RWPE2 (cell line): ENCODE results near the gene STARD5.

Experiments
- ATAC-seq: fragments of 200-7000 bp; cut with Tn5 transposase; 3 replicates; pipeline ENCODE4 v1.9.1; 2021; ENCODE audit warnings: low read depth
- DNase-seq: peaks from one replicate; pipeline ENCODE4 v3.0.0-alpha.2; 2020; ENCODE audit warnings: low spot score
- H3K27ac ChIP-seq: fragments of 450-650 bp; 2 replicates; pipeline ENCODE4 v1.5.1; 2017; ENCODE audit warnings: mild to moderate bottlenecking; ENCODE audit not compliant: poor library complexity, severe bottlenecking
- H3K27me3 ChIP-seq: fragments of 250-450 bp; sonication (Bioruptor Pico); 2 replicates; pipeline ENCODE4 v1.5.1; 2021; ENCODE audit warnings: mild to moderate bottlenecking, moderate library complexity; ENCODE audit not compliant: insufficient read depth, poor library complexity, severe bottlenecking
- H3K36me3 ChIP-seq: fragments of 250-450 bp; sonication (Bioruptor Pico); 2 replicates; pipeline ENCODE4 v1.5.1; 2020; ENCODE audit warnings: low read depth, mild to moderate bottlenecking, moderate library complexity
- H3K4me1 ChIP-seq: fragments of 250-450 bp; sonication (Bioruptor Pico); 2 replicates; pipeline ENCODE4 v1.5.1; 2021; ENCODE audit warnings: mild to moderate bottlenecking, moderate library complexity; ENCODE audit not compliant: insufficient read depth, poor library complexity, severe bottlenecking
- H3K4me3 ChIP-seq: fragments of 250-450 bp; sonication (Bioruptor Pico); 2 replicates; pipeline ENCODE4 v1.5.1; 2021; ENCODE audit warnings: mild to moderate bottlenecking, moderate library complexity; ENCODE audit not compliant: severe bottlenecking
- H3K9me3 ChIP-seq: fragments of 250-450 bp; sonication (Bioruptor Pico); 2 replicates; pipeline ENCODE4 v1.5.1; 2021; ENCODE audit warnings: mild to moderate bottlenecking, moderate library complexity; ENCODE audit not compliant: severe bottlenecking
- CTCF ChIP-seq: fragments of 450-650 bp; IDR thresholded peaks from one replicate; pipeline ENCODE4 v1.5.1; 2017; ENCODE audit warnings: mild to moderate bottlenecking, moderate library complexity; ENCODE audit not compliant: poor library complexity, severe bottlenecking

STARD5 gene

GRCh38 chr15:81314378-81314777 lies 9.6 kb downstream of the STARD5 start:
- Histone ChIP-seq H3K27me3 (no peaks in the 10 kb centered on the region), H3K9me3 (no peaks in the 10 kb centered on the region), H3K36me3 (peaks cover 52% of the 10 kb centered on the region), H3K4me3 (no peak overlapping the region), H3K27ac (no peak overlapping the region), H3K4me1 (peaks cover 14% of the 10 kb centered on the region)
- no peak for TF ChIP-seq CTCF
- ATAC-seq (no peak), DNase-seq (no peak)

DNA sequence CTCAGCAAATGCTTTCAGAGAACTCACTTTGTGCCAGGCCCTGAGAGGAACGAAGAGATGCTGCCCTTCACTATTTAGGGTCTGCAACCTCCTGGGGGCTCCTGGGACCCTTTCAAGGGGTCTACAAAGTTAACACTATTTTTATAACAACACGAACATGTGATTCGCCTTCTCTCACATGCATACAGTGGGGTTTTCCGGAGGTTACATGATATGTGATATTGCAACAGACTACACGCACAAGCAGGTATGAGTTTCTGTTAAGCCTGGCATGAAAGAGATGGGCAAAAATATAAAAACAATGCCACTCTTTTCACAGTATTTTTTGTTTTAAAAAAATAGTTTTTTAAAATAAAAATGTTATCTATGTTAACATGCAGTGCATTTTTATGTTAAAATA lies 10.3 kb downstream of the STARD5 start:
- no peak for ATAC-seq
- Histone ChIP-seq H3K9me3 (no peaks in the 10 kb centered on the region), H3K36me3 (peaks cover 50% of the 10 kb centered on the region), H3K27ac (peak overlapping the region; percentile 50), H3K27me3 (no peaks in the 10 kb centered on the region), H3K4me3 (no peak overlapping the region), H3K4me1 (peaks cover 14% of the 10 kb centered on the region)
- DNase-seq: no peak
- TF ChIP-seq CTCF: no peak

DNA sequence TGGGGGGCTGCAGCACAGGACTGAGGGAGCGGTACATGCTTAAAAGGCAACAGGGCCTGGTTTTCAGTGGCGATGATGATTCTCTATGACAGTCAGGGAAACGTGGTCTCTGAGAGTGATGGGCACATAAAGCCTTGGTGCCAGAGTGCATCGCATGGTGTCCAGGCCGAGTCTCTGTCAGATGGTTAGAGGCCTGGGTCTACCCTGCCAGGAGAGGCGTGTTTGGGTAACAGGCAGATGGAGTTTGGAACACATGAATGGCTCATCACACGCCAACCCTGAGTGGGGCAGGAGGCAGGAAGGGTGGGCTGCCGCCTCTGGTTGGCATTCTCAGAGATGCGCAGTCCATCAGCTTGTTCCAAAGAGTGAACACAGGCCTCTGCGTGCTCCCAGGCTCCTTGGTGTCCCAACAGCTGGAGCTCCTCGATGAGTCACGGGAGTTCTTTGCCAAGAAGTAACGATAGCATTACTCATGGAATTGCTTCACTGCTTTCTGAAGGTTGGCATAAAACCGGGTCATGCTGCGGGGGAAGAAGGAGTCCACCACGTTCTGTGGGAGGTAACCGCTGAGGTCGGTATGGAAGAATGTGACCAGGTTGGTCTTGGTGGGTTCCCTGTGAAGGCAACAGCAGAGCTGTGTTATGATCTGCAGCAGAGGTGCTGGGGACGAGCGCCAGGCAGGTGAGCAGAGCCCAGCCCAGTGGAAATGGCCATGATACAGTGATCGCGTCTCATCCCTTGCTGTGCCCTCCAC lies 11.0 kb downstream of the STARD5 start:
- H3K4me1 ChIP-seq: peaks cover 14% of the 10 kb centered on the region
- no peak for TF ChIP-seq CTCF
- H3K4me3 ChIP-seq: no peak overlapping the region
- H3K36me3 ChIP-seq: peaks cover 43% of the 10 kb centered on the region
- peak overlapping the region; percentile 50 for H3K27ac ChIP-seq
- no peaks in the 10 kb centered on the region for H3K27me3 ChIP-seq
- DNase-seq (peak; percentile 98), ATAC-seq (peak; percentile 97)
- H3K9me3 ChIP-seq: no peaks in the 10 kb centered on the region

DNA sequence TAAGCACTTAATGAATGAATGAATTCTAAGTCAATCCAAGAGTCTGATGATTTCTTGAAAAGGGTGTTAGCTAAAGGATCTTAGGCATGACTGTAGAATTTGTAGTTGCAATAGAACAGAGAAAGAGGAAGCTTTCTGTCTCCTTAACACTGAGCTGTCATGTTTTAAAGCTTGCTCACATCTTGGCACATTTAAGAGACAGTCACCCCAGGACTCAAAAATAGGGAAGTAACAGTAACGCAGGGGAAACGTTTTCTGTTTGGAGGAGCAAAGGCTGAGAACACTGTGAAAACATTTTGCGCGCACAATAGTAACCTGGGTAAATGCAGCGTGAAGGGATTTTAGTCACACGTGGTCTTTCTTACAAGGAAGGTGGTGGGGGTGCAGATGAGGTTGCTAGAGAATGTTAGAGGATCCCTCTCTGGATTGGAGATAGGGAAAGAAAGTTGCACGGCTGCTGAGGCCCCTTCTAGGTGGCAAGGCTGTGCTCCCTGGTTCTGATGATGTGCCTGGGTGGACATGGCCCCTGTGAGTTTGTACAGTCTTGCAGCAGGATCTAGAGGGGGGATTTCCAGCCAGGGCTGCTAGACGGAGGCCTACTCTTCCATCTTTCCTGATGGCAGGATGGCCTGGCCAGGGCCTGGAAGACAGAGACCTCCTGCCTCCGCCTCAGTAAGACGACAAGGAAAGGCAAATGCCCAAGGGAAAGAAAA lies 12.0 kb downstream of the STARD5 start:
- no peak for ATAC-seq
- no peak for TF ChIP-seq CTCF
- Histone ChIP-seq H3K9me3 (no peaks in the 10 kb centered on the region), H3K27me3 (no peaks in the 10 kb centered on the region), H3K27ac (peak overlapping the region; percentile 50), H3K4me1 (peaks cover 14% of the 10 kb centered on the region), H3K4me3 (no peak overlapping the region), H3K36me3 (peaks cover 36% of the 10 kb centered on the region)
- no peak for DNase-seq

- H3K4me3 ChIP-seq: no peak overlapping the region
- ATAC-seq (no peak), DNase-seq (no peak)
- H3K27me3 ChIP-seq: no peaks in the 10 kb centered on the region
- peaks cover 14% of the 10 kb centered on the region for H3K4me1 ChIP-seq
- peaks cover 27% of the 10 kb centered on the region for H3K36me3 ChIP-seq
- no peak for TF ChIP-seq CTCF
- no peak overlapping the region for H3K27ac ChIP-seq
- H3K9me3 ChIP-seq: no peaks in the 10 kb centered on the region
Observed at GRCh38 chr15:81310480-81310879, 13.5 kb downstream of the STARD5 start.
